ENCODE measurements around the gene PDGFB. TPM values are rescaled to one million over a fixed set of nuclear protein-coding genes. Genes with fewer than 3 reads are reported as not detected.

Gene PDGFB
- total RNA-seq, 2 experiments from 2014 or later = 0.45 to 0.69 TPM

DNA sequence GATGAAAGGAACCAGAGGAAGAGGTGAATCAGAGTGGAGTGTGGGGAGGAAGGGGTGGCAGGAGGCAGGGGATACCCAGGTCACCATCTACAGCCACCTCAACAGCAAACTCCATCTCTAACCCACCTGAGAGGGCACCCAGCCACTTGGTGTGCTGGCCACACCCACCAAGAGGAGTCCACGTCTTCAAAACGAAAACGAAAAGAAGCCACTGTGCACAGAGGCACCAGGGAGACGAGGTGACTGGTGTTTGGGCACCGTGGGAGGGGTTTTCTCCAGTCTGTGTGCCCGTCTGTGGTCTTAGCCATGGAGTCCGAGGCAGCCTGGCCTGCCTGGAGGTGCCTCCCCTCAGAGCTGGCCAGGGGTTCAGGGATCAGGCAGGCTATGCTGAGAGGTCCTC, 20.2 kb downstream of the PDGFB start:
- ChIA-PET POLR2A (no interaction called here), CTCF (no interaction called here)
- no peak overlapping the region for H3K4me3 Mint-ChIP-seq
- Histone ChIP-seq H3K4me1 (ENCODE audit: insufficient read depth, low read length) (peaks cover 4% of the 10 kb centered on the region), H3K27ac (ENCODE audit: low read depth in 1 of 2, low read length in 2 of 2) (no peak overlapping the region), H3K4me3 (ENCODE audit: low read length) (no peak overlapping the region), H3K27me3 (ENCODE audit: control insufficient read depth in 1 of 2, insufficient read depth in 2 of 2, low read length in 2 of 2) (no peaks in the 10 kb centered on the region), H3K36me3 (ENCODE audit: insufficient read depth, low read length) (peaks cover 47% of the 10 kb centered on the region), H3K9me3 (ENCODE audit: control insufficient read depth in 1 of 2, insufficient read depth in 1 of 2, low read length in 2 of 2) (peaks cover 0 to 5% of the 10 kb centered on the region in 2 experiments)
- intact Hi-C loops (cut with DNase I, micrococcal nuclease) = no loop called here
- no peak overlapping the region for H3K27ac Mint-ChIP-seq
- peaks cover 5% of the 10 kb centered on the region for H3K4me1 Mint-ChIP-seq (ENCODE audit: low read depth)
- H3K36me3 Mint-ChIP-seq (ENCODE audit: low read depth) = peaks cover 46% of the 10 kb centered on the region
- H3K27me3 Mint-ChIP-seq = no peaks in the 10 kb centered on the region
- DNase-seq (no peak), ATAC-seq (ENCODE audit: poor library complexity) (no peak)
- no peaks in the 10 kb centered on the region for H3K9me3 Mint-ChIP-seq
- TF ChIP-seq, protein P1, sequence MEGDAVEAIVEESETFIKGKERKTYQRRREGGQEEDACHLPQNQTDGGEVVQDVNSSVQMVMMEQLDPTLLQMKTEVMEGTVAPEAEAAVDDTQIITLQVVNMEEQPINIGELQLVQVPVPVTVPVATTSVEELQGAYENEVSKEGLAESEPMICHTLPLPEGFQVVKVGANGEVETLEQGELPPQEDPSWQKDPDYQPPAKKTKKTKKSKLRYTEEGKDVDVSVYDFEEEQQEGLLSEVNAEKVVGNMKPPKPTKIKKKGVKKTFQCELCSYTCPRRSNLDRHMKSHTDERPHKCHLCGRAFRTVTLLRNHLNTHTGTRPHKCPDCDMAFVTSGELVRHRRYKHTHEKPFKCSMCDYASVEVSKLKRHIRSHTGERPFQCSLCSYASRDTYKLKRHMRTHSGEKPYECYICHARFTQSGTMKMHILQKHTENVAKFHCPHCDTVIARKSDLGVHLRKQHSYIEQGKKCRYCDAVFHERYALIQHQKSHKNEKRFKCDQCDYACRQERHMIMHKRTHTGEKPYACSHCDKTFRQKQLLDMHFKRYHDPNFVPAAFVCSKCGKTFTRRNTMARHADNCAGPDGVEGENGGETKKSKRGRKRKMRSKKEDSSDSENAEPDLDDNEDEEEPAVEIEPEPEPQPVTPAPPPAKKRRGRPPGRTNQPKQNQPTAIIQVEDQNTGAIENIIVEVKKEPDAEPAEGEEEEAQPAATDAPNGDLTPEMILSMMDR (IDR thresholded peaks at IDR 0.05) = no peak

DNA sequence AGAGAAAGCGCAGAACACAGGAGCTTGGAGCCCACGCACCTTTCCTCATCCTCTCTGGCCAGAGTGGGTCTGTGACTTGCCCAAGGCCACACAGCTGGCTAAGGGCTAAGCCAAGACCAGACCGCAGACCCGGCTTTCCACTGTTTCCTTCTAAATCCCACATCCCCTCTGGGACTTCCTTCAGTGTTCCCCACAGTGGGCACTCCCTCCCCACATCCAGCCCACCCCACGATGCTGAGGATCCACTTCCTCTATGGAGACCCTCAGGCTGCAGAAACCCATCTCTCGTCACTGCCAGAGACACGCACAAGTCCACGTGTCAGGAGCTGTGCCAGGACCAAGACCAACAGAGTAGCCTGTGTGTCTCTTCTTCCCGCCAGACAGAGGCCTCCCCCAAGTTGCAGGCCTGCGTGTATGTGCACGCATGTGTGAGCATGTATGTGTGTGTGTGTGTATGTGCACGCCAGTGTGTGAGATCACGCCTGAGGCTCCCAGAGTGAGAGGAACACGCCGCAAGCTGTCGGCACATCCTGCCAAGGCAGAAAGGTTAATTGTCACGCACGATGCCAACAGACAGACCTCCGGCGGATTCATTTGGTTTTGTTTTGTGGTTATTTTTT, 21.6 kb downstream of the PDGFB start:
- Histone ChIP-seq H3K27ac (ENCODE audit: low read depth in 1 of 2, low read length in 2 of 2) (no peak overlapping the region), H3K4me1 (ENCODE audit: insufficient read depth, low read length) (peaks cover 4% of the 10 kb centered on the region), H3K27me3 (ENCODE audit: control insufficient read depth in 1 of 2, insufficient read depth in 2 of 2, low read length in 2 of 2) (no peaks in the 10 kb centered on the region), H3K4me3 (ENCODE audit: low read length) (no peak overlapping the region), H3K36me3 (ENCODE audit: insufficient read depth, low read length) (peaks cover 44% of the 10 kb centered on the region), H3K9me3 (ENCODE audit: control insufficient read depth in 1 of 2, insufficient read depth in 1 of 2, low read length in 2 of 2) (peaks cover 0 to 5% of the 10 kb centered on the region in 2 experiments)
- intact Hi-C loops (cut with DNase I, micrococcal nuclease) = no loop called here
- TF ChIP-seq, protein P1 (IDR thresholded peaks at IDR 0.05) = no peak
- no peaks in the 10 kb centered on the region for H3K27me3 Mint-ChIP-seq
- no peak overlapping the region for H3K4me3 Mint-ChIP-seq
- ATAC-seq (ENCODE audit: poor library complexity) (peak; percentile 44), DNase-seq (peak in 4 of 14 experiments; percentile 31 to 68 (median 34))
- POLR2A ChIA-PET = interaction anchor here (0.7 kb wide), 3 partner anchors 49 to 1248 kb away, joined by 3 read pairs; no protein-coding TSS in a partner anchor
- no peak overlapping the region for H3K27ac Mint-ChIP-seq
- peaks cover 5% of the 10 kb centered on the region for H3K4me1 Mint-ChIP-seq (ENCODE audit: low read depth)
- no peaks in the 10 kb centered on the region for H3K9me3 Mint-ChIP-seq
- peaks cover 38% of the 10 kb centered on the region for H3K36me3 Mint-ChIP-seq (ENCODE audit: low read depth)
- CTCF ChIA-PET = no interaction called here

DNA sequence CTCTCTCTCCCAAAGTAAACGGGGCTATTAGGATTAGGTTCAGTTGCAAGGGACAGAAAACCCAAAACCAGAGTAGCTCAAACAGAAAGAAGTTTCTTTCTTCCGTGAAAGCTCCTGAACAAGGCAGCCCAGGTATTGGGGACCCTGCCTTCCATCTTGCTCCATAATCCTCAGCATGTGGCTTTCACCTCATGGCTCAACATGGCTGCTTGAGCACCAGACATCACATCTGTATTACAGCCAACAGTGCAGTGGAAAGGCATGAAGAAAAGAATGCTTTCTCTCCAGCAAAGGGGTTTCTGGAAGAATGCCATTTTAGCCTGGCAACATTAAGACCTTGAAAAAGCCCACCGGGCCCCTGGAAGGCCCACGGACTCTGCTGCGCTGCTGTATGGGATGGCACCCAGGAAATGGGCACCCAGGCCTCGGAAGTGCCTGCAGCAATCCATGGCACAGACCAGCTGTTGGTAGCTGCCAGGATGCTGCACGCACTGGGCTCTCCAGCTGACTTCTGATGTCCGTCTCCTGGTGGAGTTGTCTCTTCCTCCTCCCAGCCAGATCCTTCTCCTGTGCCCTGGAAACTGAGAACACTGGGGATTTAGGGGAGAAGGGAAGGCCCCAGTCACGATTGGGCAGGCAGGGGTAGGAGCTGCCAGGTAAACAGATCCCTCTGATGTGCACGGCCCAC, 22.6 kb downstream of the PDGFB start:
- Mint-ChIP-seq H3K4me1 (ENCODE audit: low read depth) (peaks cover 5% of the 10 kb centered on the region), H3K9me3 (no peaks in the 10 kb centered on the region), H3K36me3 (ENCODE audit: low read depth) (peaks cover 31% of the 10 kb centered on the region), H3K4me3 (no peak overlapping the region), H3K27ac (no peak overlapping the region), H3K27me3 (peaks cover 5% of the 10 kb centered on the region)
- DNase-seq = peak in 1 of 14 experiments; percentile 5
- Histone ChIP-seq H3K36me3 (ENCODE audit: insufficient read depth, low read length) (peaks cover 36% of the 10 kb centered on the region), H3K27ac (ENCODE audit: low read depth in 1 of 2, low read length in 2 of 2) (no peak overlapping the region), H3K4me3 (ENCODE audit: low read length) (no peak overlapping the region), H3K4me1 (ENCODE audit: insufficient read depth, low read length) (peaks cover 4% of the 10 kb centered on the region), H3K27me3 (ENCODE audit: control insufficient read depth in 1 of 2, insufficient read depth in 2 of 2, low read length in 2 of 2) (no peaks in the 10 kb centered on the region), H3K9me3 (ENCODE audit: control insufficient read depth in 1 of 2, insufficient read depth in 1 of 2, low read length in 2 of 2) (peaks cover 0 to 5% of the 10 kb centered on the region in 2 experiments)
- ATAC-seq (ENCODE audit: poor library complexity) = no peak
- intact Hi-C loops (cut with DNase I, micrococcal nuclease) = no loop called here
- TF ChIP-seq, protein P1 (IDR thresholded peaks at IDR 0.05) = no peak
- ChIA-PET CTCF (no interaction called here), POLR2A (interaction anchor here (0.7 to 1.6 kb wide), 2 partner anchors 21 to 48 kb away, joined by 3 to 5 read pairs; no protein-coding TSS in a partner anchor)

All from CD4-positive, alpha-beta T cell (primary cell).